Neutrophil (primary cell): ENCODE measurements around the gene PPP1R14C.

Source experiments
- H3K27ac ChIP-seq: fragments of 200-600 bp; sonication (generic); 2 replicates; pipeline ENCODE4 v1.5.1; 2016; ENCODE audit warnings: mild to moderate bottlenecking, moderate library complexity
- H3K27me3 ChIP-seq: fragments of 200-600 bp; sonication (generic); 2 replicates; pipeline ENCODE4 v1.6.0; 2016; ENCODE audit warnings: mild to moderate bottlenecking
- H3K36me3 ChIP-seq: fragments of 200-600 bp; sonication (generic); 2 replicates; pipeline ENCODE4 v1.5.1; 2017
- H3K4me1 ChIP-seq, 2 experiments: fragments of 200-600 bp in 1 of 2; sonication (generic) in 1 of 2; 1 replicate in 1 of 2; 2 replicates in 1 of 2; pipeline versions ENCODE4 v1.5.1 to v1.6.1; 2013 to 2016; ENCODE audit warnings: low read depth in 1 of 2, low read length in 1 of 2, mild to moderate bottlenecking in 1 of 2, moderate library complexity in 1 of 2; ENCODE audit not compliant: control insufficient read depth in 1 of 2, insufficient read depth in 1 of 2
- H3K4me3 ChIP-seq, 2 experiments: fragments of 200-600 bp in 1 of 2; sonication (generic) in 1 of 2; 1 replicate in 1 of 2; 2 replicates in 1 of 2; pipeline ENCODE4 v1.5.1; 2013 to 2016; ENCODE audit warnings: low read depth in 1 of 2, low read length in 1 of 2, mild to moderate bottlenecking in 1 of 2, moderate library complexity in 1 of 2
- H3K9me3 ChIP-seq: fragments of 200-600 bp; sonication (generic); 2 replicates; pipeline ENCODE4 v1.5.1; 2016
- CTCF ChIP-seq: fragments of 200-600 bp; sonication (generic); IDR thresholded peaks from 2 replicates; pipeline ENCODE4 v1.5.1; 2016; ENCODE audit warnings: antibody characterized with exemption

PPP1R14C gene

GRCh38 chr6:150213301-150213700, 70.5 kb downstream of the PPP1R14C start:
- Histone ChIP-seq H3K36me3 (no peaks in the 10 kb centered on the region), H3K4me1 (no peaks in the 10 kb centered on the region), H3K9me3 (no peaks in the 10 kb centered on the region), H3K27ac (no peak overlapping the region), H3K27me3 (peaks cover 3% of the 10 kb centered on the region), H3K4me3 (no peak overlapping the region)
- no peak for TF ChIP-seq CTCF

DNA sequence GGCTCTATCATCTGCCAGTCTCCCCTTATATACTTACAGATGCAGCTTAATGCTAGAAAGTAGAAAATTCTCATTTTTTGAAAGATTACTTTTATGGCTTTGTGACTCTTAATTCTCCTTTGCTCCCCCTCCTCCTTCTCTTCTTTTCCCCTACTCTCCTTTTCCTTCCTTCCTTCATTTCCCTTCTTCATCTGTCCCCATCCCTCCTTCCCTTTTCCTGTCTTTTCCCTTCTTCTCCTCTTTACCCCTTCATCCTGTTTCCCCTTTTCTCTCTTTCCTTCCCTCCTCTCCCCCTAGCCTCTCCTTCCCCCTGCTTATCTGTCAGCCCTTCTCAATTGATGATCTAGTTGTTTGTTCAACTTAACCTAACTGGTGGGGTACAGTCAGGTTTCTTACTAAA, 71.5 kb downstream of the PPP1R14C start:
- Histone ChIP-seq H3K36me3 (no peaks in the 10 kb centered on the region), H3K27me3 (peaks cover 3% of the 10 kb centered on the region), H3K4me1 (no peaks in the 10 kb centered on the region), H3K27ac (no peak overlapping the region), H3K9me3 (no peaks in the 10 kb centered on the region), H3K4me3 (no peak overlapping the region)
- no peak for TF ChIP-seq CTCF

DNA sequence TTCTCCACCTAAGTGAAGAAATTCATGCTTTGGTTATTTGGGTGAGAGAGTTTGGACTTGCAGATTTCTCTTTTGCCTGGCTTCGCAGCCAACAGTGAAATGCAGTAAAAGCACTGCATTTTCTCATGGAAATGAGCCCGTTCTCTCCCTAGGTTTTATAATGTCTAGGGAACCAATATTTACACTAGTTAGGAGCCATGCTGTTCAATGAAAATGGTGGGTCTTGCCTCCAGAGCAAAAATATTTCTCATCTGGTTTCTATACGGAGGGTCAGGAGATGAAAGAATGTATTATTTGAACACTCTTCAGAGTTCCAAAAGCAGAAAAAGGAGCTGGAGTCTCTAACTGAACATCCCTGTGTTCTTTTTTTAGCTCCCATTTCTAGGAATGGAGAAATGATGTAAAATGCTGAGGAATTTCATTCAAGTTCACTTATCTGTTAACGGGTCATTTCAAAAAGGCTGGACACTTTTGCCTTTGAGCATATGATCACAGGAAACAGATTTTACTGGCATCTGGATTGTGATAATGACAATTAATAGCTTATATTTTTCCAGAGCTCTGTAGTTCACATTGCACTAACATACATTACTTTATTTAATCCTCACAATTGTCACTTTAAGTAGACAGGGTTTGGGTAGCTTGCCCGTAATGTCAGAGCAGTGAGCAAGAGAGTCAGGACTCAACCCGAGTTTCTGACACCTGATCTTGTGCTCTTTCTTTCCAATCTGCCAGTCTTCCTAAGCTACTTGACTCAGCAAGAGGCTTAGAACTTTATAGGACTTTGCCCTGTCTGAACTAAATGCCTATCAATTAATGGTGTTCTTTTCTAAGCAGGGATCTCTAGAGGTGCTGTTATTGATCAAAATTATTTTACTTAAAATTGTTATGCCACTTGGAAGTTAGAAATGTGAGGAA, 78.0 kb downstream of the PPP1R14C start:
- TF ChIP-seq CTCF = no peak
- Histone ChIP-seq H3K27me3 (peaks cover under 1% of the 10 kb centered on the region), H3K4me3 (no peak overlapping the region), H3K36me3 (no peaks in the 10 kb centered on the region), H3K27ac (no peak overlapping the region), H3K9me3 (no peaks in the 10 kb centered on the region), H3K4me1 (no peaks in the 10 kb centered on the region)

GRCh38 chr6:150224820-150225219, 82.0 kb downstream of the PPP1R14C start:
- H3K36me3 ChIP-seq = no peaks in the 10 kb centered on the region
- no peak overlapping the region for H3K4me3 ChIP-seq
- H3K27me3 ChIP-seq = peaks cover 18% of the 10 kb centered on the region
- no peaks in the 10 kb centered on the region for H3K9me3 ChIP-seq
- no peaks in the 10 kb centered on the region for H3K4me1 ChIP-seq
- TF ChIP-seq CTCF = no peak
- no peak overlapping the region for H3K27ac ChIP-seq

GRCh38 chr6:150227281-150227680, 84.4 kb downstream of the PPP1R14C start:
- no peak for TF ChIP-seq CTCF
- peaks cover 22% of the 10 kb centered on the region for H3K27me3 ChIP-seq

More at GRCh38 chr6:150227281-150227680, 84.4 kb downstream of the PPP1R14C start:
- Histone ChIP-seq H3K4me1 (no peaks in the 10 kb centered on the region), H3K36me3 (no peaks in the 10 kb centered on the region), H3K27ac (no peak overlapping the region), H3K4me3 (no peak overlapping the region), H3K9me3 (no peaks in the 10 kb centered on the region)
